HG02623 (cell line): ENCODE measurements around the gene ZNF544.
"Not testable (repeated sequence)": the region's sequence is repeated elsewhere in the genome, so short reads cannot be mapped to it uniquely, and the experiment has no call there.

Experiments
- ATAC-seq: cut with Tn5 transposase; IDR thresholded peaks from one replicate; pipeline ENCODE4 v1.9.1; 2021; ENCODE audit warnings: moderate library complexity; ENCODE audit not compliant: unreplicated experiment

ZNF544 gene

DNA sequence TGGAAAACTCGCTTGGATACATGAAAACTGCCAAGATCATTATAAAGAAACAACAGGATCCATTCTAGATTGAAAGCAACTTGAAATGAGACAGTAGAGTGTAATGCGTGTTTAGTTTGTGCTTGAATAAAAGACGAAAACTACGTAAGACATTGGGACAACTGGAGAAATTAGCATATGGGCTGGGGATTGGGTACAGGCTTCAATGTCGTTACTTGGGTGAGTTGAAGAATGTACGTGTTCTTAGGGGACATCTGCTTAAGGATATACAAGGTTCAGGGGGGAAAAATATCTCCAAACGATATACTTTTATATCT lies 76.0 kb downstream of the ZNF544 start:
- ATAC-seq: no peak

DNA sequence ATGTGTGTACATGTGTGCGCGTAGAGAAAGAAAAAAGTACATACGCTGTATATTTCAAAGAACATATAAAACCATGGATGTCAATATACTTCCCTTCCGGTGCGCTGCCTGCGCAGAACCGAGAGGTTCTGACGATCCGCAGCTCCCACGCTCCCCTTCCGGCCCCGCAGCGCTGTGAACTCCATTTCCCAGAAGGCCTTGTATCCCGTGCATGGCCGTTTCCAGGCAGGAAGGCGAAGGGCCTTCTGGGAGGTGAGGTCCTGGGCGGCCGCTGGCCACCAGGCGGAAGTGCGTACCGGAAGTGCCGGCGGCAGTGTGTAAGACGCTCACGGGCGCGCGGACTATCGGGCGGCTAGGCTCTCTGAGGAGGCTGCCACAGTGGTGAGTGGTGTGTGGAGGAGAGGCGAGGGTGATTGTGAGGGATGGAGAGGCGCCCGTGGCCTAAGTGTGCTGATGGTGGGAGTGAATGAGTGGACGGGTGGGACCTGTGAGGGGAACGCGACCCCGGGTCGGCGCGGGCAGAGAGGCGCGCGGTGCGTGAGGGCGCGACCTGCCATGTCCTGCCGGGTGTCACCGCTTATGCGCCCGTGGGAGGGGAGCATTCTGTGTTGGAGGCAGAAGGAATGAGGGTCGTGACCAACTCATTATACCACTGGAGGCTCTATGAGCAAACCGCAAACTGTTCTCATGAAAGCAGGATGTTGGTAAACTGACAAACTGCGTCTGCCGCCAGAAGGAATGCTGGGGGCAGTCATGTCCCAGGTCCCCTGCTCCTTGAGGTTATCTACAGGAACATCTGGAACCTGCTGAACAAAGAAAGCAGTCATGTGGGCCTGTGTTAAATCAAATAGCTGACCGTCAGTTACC lies 76.6 kb downstream of the ZNF544 start, which contains the start of gene ERVK3-1:
Gene ERVK3-1, plus strand, starts transcription at position 313 of the 867 bp plus-strand sequence. CDS start 6,792 bp downstream, outside the sequence.
- ATAC-seq: peak; percentile 96

DNA sequence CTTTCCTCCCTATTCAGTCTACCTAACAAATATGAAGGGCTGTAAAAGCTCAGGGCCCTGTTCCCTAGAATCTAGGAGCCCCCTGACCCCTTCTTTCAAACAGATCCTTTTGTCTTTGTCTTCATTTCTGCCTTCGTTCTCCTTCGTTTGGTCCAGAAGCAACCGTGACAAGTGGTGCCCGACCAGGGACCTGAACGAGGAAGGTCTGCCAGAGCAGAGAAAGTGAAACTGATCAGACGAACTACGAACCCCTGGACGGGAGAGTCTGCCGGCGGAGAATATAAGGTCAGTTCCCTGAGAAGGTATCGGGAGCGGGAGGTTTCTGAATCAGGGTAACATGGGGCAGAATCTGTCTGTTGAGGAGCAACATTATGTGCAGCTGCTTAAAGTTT lies 77.2 kb downstream of the ZNF544 start:
- ATAC-seq: no peak

DNA sequence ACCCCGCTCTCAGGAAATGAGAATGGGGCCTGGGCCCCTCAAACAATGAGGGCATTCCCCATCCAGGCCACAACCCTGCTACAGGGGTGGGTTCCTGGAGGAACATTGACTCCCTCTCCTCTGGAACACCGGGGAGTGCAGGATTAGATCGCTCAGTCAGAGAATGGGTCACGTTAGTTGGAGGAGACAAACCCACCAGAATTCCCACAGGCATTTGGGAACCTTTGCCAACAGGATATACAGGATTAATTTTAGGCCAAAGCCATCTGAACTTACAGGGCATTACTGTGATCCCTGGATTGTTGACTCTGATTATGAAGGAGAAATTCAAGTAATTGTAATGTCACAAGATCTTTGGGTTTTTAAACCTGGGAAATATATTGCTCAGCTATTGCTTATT lies 79.0 kb downstream of the ZNF544 start:
- ATAC-seq: no peak

DNA sequence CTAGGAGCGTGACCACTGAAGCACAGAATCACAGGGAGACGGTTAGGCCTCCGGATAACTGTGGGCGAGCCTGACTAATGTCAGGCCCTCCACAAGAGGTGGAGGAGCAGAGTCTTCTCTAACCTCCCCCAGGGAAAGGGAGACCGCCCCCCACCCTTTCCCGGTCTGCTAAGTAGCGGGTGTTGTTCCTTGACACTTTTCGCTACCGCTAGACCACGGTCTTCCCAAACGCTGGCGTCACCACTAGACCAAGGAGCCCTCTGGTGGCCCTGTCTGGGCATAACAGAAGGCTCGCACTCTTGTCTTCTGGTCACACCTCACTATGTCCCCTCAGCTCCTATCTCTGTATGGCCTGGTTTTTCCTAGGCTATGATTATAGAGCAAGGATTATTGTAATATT lies 82.0 kb downstream of the ZNF544 start:
- ATAC-seq: not testable (repeated sequence)

DNA sequence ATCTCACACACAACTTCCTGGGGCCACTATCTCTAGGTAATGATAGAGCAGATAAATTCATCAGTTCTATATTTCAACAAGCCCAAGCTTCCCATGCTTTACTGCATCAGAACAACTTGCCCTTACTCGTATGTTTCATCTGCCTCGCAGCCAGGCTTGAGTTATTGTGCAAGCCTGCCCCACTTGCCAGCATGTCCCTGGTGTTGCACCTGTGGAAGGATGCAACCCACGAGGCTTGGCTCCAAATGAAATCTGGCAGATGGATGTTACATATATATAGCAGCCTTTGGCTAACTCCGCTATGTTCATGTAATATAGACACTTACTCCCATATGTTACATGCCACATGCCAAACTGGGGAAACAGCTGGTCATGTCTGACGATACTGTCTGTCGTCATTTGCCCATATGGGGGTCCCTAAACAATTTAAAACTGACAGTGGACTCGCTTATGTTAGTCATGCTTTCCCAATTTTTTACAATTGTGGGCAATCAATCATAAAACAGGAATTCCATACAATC lies 82.7 kb downstream of the ZNF544 start:
- ATAC-seq: no peak
